HG02610 (cell line): ENCODE data around the gene INTS15.

Experiments used
- ATAC-seq: cut with Tn5 transposase; IDR thresholded peaks from one replicate; pipeline ENCODE4 v1.9.1; 2021; ENCODE audit warnings: mild to moderate bottlenecking, moderate library complexity; ENCODE audit not compliant: unreplicated experiment

Gene INTS15

DNA sequence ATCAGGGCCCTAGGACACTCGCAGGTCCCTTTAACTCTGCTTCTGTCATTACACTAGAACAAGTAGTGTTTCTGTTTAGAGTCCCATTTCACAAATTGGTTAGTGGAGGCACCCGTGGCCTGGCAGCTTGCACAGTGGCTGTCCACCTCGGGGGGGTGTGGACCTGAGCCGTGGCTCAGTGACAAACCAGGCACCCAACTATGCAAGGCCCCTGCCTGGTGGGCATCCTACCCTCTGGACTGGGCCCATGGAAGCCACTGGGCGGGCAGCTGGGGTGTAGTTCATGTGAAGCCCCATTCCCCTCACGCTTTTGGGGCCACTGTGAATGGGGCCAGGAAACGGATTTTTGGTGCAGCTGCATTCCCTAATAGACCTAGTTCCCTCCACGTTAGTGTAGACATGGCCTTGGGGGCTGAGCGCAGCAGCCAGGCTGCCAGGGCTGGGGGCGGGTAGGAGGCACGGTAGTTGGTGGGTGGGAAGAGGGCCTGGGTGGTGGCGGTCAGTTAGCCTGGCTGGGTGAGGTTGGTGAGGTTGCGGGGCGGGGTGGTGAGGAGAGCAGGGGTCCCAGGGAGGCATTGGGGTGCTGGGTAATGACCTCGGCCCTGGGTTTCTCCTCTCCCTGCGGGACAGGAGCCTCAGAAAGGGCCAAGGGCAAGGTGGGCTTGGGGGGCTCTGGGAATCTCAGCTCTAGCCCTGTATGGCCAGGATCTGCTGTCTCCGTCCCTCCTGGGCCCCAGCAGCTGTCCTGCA is 66.0 kb downstream of the INTS15 start:
- ATAC-seq = no peak

DNA sequence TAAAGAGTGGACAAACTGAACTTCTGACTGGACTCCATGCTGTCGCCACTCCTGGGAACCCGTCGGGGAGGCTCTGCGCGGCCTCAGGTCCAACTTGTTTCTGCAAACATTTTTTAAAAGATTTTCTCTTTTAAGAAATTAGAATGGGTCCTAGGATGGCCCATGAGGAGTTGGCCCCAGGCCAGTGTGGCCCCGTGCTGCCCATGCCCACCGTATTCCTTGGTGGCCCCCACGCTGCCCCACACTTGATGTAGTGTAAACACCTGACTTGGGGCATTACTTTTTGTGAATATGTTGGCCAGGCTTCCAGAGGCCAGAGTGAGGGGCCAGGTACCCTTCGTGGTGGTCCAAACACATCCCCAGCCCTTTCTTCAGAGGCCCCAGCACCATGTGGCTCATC is 66.6 kb downstream of the INTS15 start:
- ATAC-seq = no peak
